GM21576 (cell line): ENCODE results near the gene TAS2R1.
"Not testable (repeated sequence)": the region's sequence is repeated elsewhere in the genome, so short reads cannot be mapped to it uniquely, and the experiment has no call there.

Source experiments
- ATAC-seq: cut with Tn5 transposase; IDR thresholded peaks from one replicate; pipeline ENCODE4 v1.9.1; 2021; ENCODE audit warnings: mild to moderate bottlenecking, moderate library complexity; ENCODE audit not compliant: unreplicated experiment

TAS2R1 gene

GRCh38 chr5:9623661-9624060 is 6.5 kb downstream of the TAS2R1 start:
- no peak for ATAC-seq

- no peak for ATAC-seq
Measured at GRCh38 chr5:9622971-9623421, 7.2 kb downstream of the TAS2R1 start.

GRCh38 chr5:9621379-9621903 is 8.7 kb downstream of the TAS2R1 start:
- no peak for ATAC-seq

GRCh38 chr5:9619331-9620092 is 10.6 kb downstream of the TAS2R1 start:
- no peak for ATAC-seq

GRCh38 chr5:9617739-9618504 is 12.2 kb downstream of the TAS2R1 start:
- ATAC-seq = no peak

- ATAC-seq = no peak
Measured at GRCh38 chr5:9617221-9617620, 12.9 kb downstream of the TAS2R1 start.

GRCh38 chr5:9615331-9615730 is 14.8 kb downstream of the TAS2R1 start:
- no peak for ATAC-seq

- ATAC-seq = no peak
Measured at GRCh38 chr5:9613360-9613759, 16.8 kb downstream of the TAS2R1 start.

GRCh38 chr5:9610969-9611368 is 19.2 kb downstream of the TAS2R1 start:
- no peak for ATAC-seq

- ATAC-seq = no peak
Measured at GRCh38 chr5:9610364-9610763, 19.8 kb downstream of the TAS2R1 start.

GRCh38 chr5:9608093-9608492 is 22.1 kb downstream of the TAS2R1 start:
- no peak for ATAC-seq

GRCh38 chr5:9605041-9605838 is 24.9 kb downstream of the TAS2R1 start:
- ATAC-seq = no peak

- ATAC-seq = no peak
Measured at GRCh38 chr5:9604416-9604815, 25.7 kb downstream of the TAS2R1 start.

- ATAC-seq = no peak
Measured at GRCh38 chr5:9601055-9601739, 29.0 kb downstream of the TAS2R1 start.

GRCh38 chr5:9599391-9599790 is 30.8 kb downstream of the TAS2R1 start:
- ATAC-seq = no peak

- not testable (repeated sequence) for ATAC-seq
Measured at GRCh38 chr5:9598329-9598728, 31.8 kb downstream of the TAS2R1 start.

- not testable (repeated sequence) for ATAC-seq
Measured at GRCh38 chr5:9597322-9597721, 32.8 kb downstream of the TAS2R1 start.

GRCh38 chr5:9596824-9597223 is 33.3 kb downstream of the TAS2R1 start:
- no peak for ATAC-seq

- no peak for ATAC-seq
Measured at GRCh38 chr5:9596171-9596780, 33.9 kb downstream of the TAS2R1 start.

- no peak for ATAC-seq
Measured at GRCh38 chr5:9594913-9595312, 35.2 kb downstream of the TAS2R1 start.
